GM23338 (cell line): Measurements from ENCODE around the gene ANAPC2. TPM values are rescaled to one million over a fixed set of nuclear protein-coding genes. Genes with fewer than 3 reads are reported as not detected.
A peak's percentile ranks its signal among the peaks of the same experiment; 100 is the strongest.

Experiments used
- ATAC-seq: fragments of 200-7000 bp; cut with Tn5 transposase; 3 replicates; pipeline ENCODE4 v1.9.1; 2020
- DNase-seq: peaks from one replicate; pipeline ENCODE4 v3.0.0-alpha.2; 2015; ENCODE audit warnings: low spot score
- H2AFZ ChIP-seq: fragments of 200-600 bp; sonication (generic); 2 replicates; pipeline ENCODE4 v1.8.0; 2016; ENCODE audit warnings: antibody characterized with exemption, mild to moderate bottlenecking, moderate library complexity
- H3F3A ChIP-seq: fragments of 200-600 bp; sonication (generic); replicated peaks from 2 replicates; pipeline ENCODE4 v1.8.0; 2017; ENCODE audit warnings: antibody characterized with exemption, mixed run types, low read depth
- H3K27ac ChIP-seq: fragments of 200-600 bp; sonication (generic); 2 replicates; pipeline ENCODE4 v1.6.1; 2016; ENCODE audit warnings: low read depth
- H3K27me3 ChIP-seq: fragments of 200-600 bp; sonication (generic); 2 replicates; pipeline ENCODE4 v1.8.0; 2016; ENCODE audit warnings: mild to moderate bottlenecking, mixed run types, moderate library complexity; ENCODE audit not compliant: insufficient read depth
- H3K36me3 ChIP-seq: fragments of 200-600 bp; sonication (generic); 2 replicates; pipeline ENCODE4 v1.8.0; 2016; ENCODE audit warnings: mild to moderate bottlenecking; ENCODE audit not compliant: insufficient read depth
- H3K4me1 ChIP-seq: fragments of 200-600 bp; sonication (generic); 2 replicates; pipeline ENCODE4 v1.8.0; 2016; ENCODE audit warnings: mild to moderate bottlenecking, moderate library complexity; ENCODE audit not compliant: insufficient read depth
- H3K4me2 ChIP-seq: fragments of 200-600 bp; sonication (generic); 2 replicates; pipeline ENCODE4 v1.7.1; 2017; ENCODE audit warnings: mixed run types
- H3K4me3 ChIP-seq: fragments of 200-600 bp; sonication (generic); 2 replicates; pipeline ENCODE4 v1.6.1; 2016; ENCODE audit warnings: mixed run types
- H3K79me2 ChIP-seq: fragments of 200-600 bp; sonication (generic); replicated peaks from 2 replicates; pipeline ENCODE4 v1.8.0; 2017; ENCODE audit warnings: mild to moderate bottlenecking; ENCODE audit not compliant: insufficient read depth
- H3K9me2 ChIP-seq: fragments of 200-600 bp; sonication (generic); 2 replicates; pipeline ENCODE4 v1.8.0; 2017; ENCODE audit not compliant: insufficient read depth
- H4K20me1 ChIP-seq: fragments of 200-600 bp; sonication (generic); replicated peaks from 2 replicates; pipeline ENCODE4 v1.8.0; 2017; ENCODE audit warnings: mild to moderate bottlenecking; ENCODE audit not compliant: insufficient read depth
- H3K27ac Mint-ChIP-seq: 2 replicates; pipeline ENCODE4 v1.8.0; 2020; ENCODE audit warnings: inconsistent platforms, mild to moderate bottlenecking, moderate library complexity, mixed read lengths
- H3K27me3 Mint-ChIP-seq: 3 replicates; pipeline ENCODE4 v1.8.0; 2022; ENCODE audit warnings: low read depth, mild to moderate bottlenecking, moderate library complexity, mixed read lengths, inconsistent platforms; ENCODE audit not compliant: insufficient read depth, poor library complexity
- H3K36me3 Mint-ChIP-seq: 3 replicates; pipeline ENCODE4 v1.8.0; 2021; ENCODE audit warnings: low read depth, mild to moderate bottlenecking, inconsistent platforms, moderate library complexity, mixed read lengths
- H3K4me1 Mint-ChIP-seq: 3 replicates; pipeline ENCODE4 v1.8.0; 2020; ENCODE audit warnings: mild to moderate bottlenecking, inconsistent platforms, mixed read lengths
- H3K4me3 Mint-ChIP-seq: 3 replicates; pipeline ENCODE4 v1.8.0; 2021; ENCODE audit warnings: moderate library complexity, mild to moderate bottlenecking, inconsistent platforms, mixed read lengths
- H3K9me3 Mint-ChIP-seq: 3 replicates; pipeline ENCODE4 v1.8.0; 2020; ENCODE audit warnings: moderate library complexity, mild to moderate bottlenecking, inconsistent platforms, mixed read lengths
- CREB1 ChIP-seq: fragments of 250-450 bp; sonication (Bioruptor Pico); IDR thresholded peaks from 2 replicates; pipeline ENCODE4 v1.5.0; 2020; ENCODE audit warnings: low read depth, mild to moderate bottlenecking, moderate library complexity
- ETS1 ChIP-seq: IDR thresholded peaks from 2 replicates; pipeline ENCODE4 v1.6.1; 2016; ENCODE audit warnings: antibody characterized with exemption
- EZH2 ChIP-seq: fragments of 200-600 bp; sonication (generic); IDR thresholded peaks from one replicate; pipeline ENCODE4 v1.8.0; 2017; ENCODE audit warnings: antibody characterized with exemption, mild to moderate bottlenecking, low read depth; ENCODE audit not compliant: unreplicated experiment
- NANOG ChIP-seq: IDR thresholded peaks from 2 replicates; pipeline ENCODE4 v1.6.1; 2016; ENCODE audit warnings: antibody characterized with exemption, borderline replicate concordance
- POLR2AphosphoS5 ChIP-seq: IDR thresholded peaks from 2 replicates; pipeline ENCODE4 v1.6.1; 2016; ENCODE audit warnings: antibody characterized with exemption, low read depth
- polyA plus RNA-seq: library from polyadenylated mRNA; unstranded; fragments of >200 nt; fragmentation: Nextera tagmentation; extraction: Ambion mirVana; gene quantifications from 2 replicates; pipeline ENCODE4 v1.2.1, GENCODE V29; 2016
- total RNA-seq: library from RNA; depleted of rRNA; stranded (reverse); fragments of >200 nt; shearing (Covaris generic); gene quantifications from 2 replicates; pipeline ENCODE4 v1.2.3, GENCODE V29; 2014
- TF ChIP-seq, protein P1 (sequence below): IDR thresholded peaks from one replicate; pipeline ENCODE4 v1.6.1; 2018; ENCODE audit warnings: antibody characterized with exemption; ENCODE audit not compliant: unreplicated experiment

Gene ANAPC2
- total and polyA plus RNA-seq, 2 experiments from 2014 or later = 16.4 to 42.9 TPM

GRCh38 chr9:137199411-137200121 lies 11.2 kb upstream of the ANAPC2 start (continued):
- TF ChIP-seq, protein P1, sequence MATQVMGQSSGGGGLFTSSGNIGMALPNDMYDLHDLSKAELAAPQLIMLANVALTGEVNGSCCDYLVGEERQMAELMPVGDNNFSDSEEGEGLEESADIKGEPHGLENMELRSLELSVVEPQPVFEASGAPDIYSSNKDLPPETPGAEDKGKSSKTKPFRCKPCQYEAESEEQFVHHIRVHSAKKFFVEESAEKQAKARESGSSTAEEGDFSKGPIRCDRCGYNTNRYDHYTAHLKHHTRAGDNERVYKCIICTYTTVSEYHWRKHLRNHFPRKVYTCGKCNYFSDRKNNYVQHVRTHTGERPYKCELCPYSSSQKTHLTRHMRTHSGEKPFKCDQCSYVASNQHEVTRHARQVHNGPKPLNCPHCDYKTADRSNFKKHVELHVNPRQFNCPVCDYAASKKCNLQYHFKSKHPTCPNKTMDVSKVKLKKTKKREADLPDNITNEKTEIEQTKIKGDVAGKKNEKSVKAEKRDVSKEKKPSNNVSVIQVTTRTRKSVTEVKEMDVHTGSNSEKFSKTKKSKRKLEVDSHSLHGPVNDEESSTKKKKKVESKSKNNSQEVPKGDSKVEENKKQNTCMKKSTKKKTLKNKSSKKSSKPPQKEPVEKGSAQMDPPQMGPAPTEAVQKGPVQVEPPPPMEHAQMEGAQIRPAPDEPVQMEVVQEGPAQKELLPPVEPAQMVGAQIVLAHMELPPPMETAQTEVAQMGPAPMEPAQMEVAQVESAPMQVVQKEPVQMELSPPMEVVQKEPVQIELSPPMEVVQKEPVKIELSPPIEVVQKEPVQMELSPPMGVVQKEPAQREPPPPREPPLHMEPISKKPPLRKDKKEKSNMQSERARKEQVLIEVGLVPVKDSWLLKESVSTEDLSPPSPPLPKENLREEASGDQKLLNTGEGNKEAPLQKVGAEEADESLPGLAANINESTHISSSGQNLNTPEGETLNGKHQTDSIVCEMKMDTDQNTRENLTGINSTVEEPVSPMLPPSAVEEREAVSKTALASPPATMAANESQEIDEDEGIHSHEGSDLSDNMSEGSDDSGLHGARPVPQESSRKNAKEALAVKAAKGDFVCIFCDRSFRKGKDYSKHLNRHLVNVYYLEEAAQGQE = no peak
- no peak for TF ChIP-seq NANOG

GRCh38 chr9:137198902-137199283 lies 10.5 kb upstream of the ANAPC2 start:
- Histone ChIP-seq H4K20me1 (peaks cover 4% of the 10 kb centered on the region), H3K27ac (no peak overlapping the region), H3K36me3 (no peaks in the 10 kb centered on the region), H2AFZ (no peak overlapping the region), H3K9me2 (no peaks in the 10 kb centered on the region), H3K27me3 (no peaks in the 10 kb centered on the region), H3K4me1 (peaks cover 16% of the 10 kb centered on the region; the same call in 1 of the 2 replicates), H3K4me2 (peak overlapping the region; percentile 87), H3K79me2 (peaks cover 63% of the 10 kb centered on the region), H3F3A (peaks cover 15% of the 10 kb centered on the region; the same call in 1 of the 2 replicates), H3K4me3 (peak overlapping the region; percentile 55; the same call in 1 of the 2 replicates)
- Mint-ChIP-seq H3K27ac (no peak overlapping the region), H3K4me3 (peak overlapping the region; percentile 43; the same call in 2 of the 3 replicates), H3K27me3 (peaks cover 7% of the 10 kb centered on the region), H3K4me1 (peaks cover 26% of the 10 kb centered on the region), H3K36me3 (no peaks in the 10 kb centered on the region; the same call in 2 of the 3 replicates), H3K9me3 (no peaks in the 10 kb centered on the region; the same call in 2 of the 3 replicates)
- DNase-seq (no peak), ATAC-seq (no peak)
- TF ChIP-seq CREB1 (CRISPR knock-in tag) (no peak), POLR2AphosphoS5 (no peak), EZH2 (no peak), ETS1 (no peak)
